Measurements from ENCODE around the gene POLR2E. TPM values are rescaled to one million over a fixed set of nuclear protein-coding genes. Genes with fewer than 3 reads are reported as not detected.
A peak's percentile ranks its signal among the peaks of the same experiment; 100 is the strongest.

POLR2E gene
- total RNA-seq, 2 experiments from 2014 or later: 120 to 133 TPM

GRCh38 chr19:1105008-1105872 is 10.1 kb upstream of the POLR2E start:
- Mint-ChIP-seq H3K4me3 (peak overlapping the region; percentile 72), H3K9me3 (no peaks in the 10 kb centered on the region), H3K4me1 (peaks cover 33% of the 10 kb centered on the region), H3K27me3 (no peaks in the 10 kb centered on the region), H3K36me3 (ENCODE audit: low read depth) (peaks cover 2% of the 10 kb centered on the region), H3K27ac (peak overlapping the region; percentile 62)
- CTCF ChIA-PET: interaction anchor here (0.8 to 1.2 kb wide), 3 partner anchors 7 to 31 kb away, joined by 3 read pairs; no protein-coding TSS in a partner anchor
- DNase-seq: no peak
- POLR2A ChIA-PET: no interaction called here

DNA sequence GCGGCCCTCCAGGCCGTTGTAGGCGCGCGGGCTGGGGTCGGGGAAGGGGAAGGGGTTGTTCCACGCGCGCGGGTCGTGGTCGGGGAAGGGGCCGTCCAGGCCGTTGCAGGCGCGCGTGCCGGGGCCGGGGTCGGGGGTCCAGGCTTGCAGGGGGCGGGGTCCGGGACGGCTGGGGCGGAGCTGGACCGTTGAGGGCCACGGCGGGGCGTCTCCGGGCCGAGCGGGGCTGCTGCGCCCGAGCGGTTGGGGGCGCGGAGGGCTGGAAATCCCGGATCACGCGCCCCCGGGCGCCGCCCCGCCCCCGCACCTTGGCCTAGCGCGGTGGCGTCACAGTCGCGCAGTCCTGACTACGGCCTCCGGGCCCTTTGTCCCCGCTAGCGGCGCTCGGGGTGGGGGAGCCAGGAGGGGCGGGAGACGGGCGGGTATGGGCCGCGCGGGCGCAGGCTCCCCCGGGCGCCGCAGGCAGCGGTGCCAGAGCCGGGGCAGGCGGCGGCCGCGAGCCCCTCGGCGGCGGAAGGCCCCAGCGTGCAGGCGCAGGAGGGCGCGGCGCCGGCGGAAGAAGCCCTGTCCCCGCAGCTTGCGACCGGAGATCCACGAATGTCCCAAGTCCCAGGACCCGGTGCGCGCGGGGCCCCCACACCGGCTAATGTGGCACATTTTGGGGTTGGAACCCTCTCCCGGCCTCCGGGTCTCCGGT is 9.3 kb upstream of the POLR2E start:
- ChIA-PET POLR2A (no interaction called here), CTCF (interaction anchor here (0.5 to 2.3 kb wide), 4 partner anchors 9 to 463 kb away, joined by 3 to 7 read pairs (median 3); no protein-coding TSS in a partner anchor)
- Mint-ChIP-seq H3K27ac (peak overlapping the region; percentile 5), H3K4me1 (peaks cover 38% of the 10 kb centered on the region), H3K9me3 (peaks cover 4% of the 10 kb centered on the region), H3K36me3 (ENCODE audit: low read depth) (peaks cover 9% of the 10 kb centered on the region), H3K27me3 (no peaks in the 10 kb centered on the region), H3K4me3 (peak overlapping the region; percentile 72)
- peak; percentile 70 for DNase-seq

- Mint-ChIP-seq H3K36me3 (ENCODE audit: low read depth) (peaks cover 10% of the 10 kb centered on the region), H3K4me1 (peaks cover 44% of the 10 kb centered on the region)
Measured at GRCh38 chr19:1103708-1104310, 8.6 kb upstream of the POLR2E start, which contains the start of gene GPX4. GPX4 (plus strand) TSS chr19:1103994; CDS start chr19:1104044, 50 bp downstream.

DNA sequence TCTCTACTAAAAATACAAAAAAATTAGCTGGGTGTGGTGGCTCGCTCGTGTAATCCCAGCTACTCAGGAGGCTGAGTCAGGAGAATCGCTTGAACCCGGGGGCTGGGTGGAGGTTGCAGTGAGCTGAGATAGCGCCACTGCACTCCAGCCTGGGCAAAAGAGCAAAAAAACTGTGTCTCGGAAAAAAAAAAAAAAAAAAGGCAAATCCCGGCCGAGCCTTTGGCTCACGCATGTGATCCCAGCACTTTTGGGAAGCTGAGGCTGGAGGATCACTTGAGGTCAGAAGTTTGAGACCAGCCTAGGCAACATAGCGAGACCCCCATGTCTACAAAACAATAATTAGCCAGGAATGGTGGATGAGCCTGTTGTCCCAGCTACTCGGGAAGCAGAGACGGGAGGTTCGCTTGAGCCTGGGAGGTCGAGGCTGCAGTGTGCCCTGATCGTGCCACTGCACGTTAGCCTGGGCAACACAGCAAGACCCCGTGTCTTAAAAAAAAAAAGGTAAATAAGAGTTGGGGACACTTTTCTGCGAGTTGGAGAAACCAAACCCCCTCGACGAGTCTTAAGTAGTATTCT is 8.0 kb upstream of the POLR2E start:
- Mint-ChIP-seq H3K4me3 (peak overlapping the region; percentile 54), H3K4me1 (peaks cover 49% of the 10 kb centered on the region), H3K27me3 (no peaks in the 10 kb centered on the region), H3K27ac (peak overlapping the region; percentile 89), H3K36me3 (ENCODE audit: low read depth) (peaks cover 13% of the 10 kb centered on the region), H3K9me3 (peaks cover 8% of the 10 kb centered on the region)
- DNase-seq: no peak
- ChIA-PET POLR2A (interaction anchor here (0.6 kb wide), 1 partner anchor 165 kb away, joined by 4 read pairs; no protein-coding TSS in a partner anchor), CTCF (interaction anchor here (0.7 to 2.3 kb wide), 5 partner anchors 10 to 141 kb away, joined by 3 to 7 read pairs (median 3); no protein-coding TSS in a partner anchor)

More at GRCh38 chr19:1103708-1104310, 8.6 kb upstream of the POLR2E start, which contains the start of gene GPX4:
- Mint-ChIP-seq H3K27ac (peak within 1 kb of the TSS; percentile 89), H3K4me3 (peak within 1 kb of the TSS; percentile 72), H3K27me3 (no peaks in the 10 kb centered on the region), H3K9me3 (peaks cover 7% of the 10 kb centered on the region)
- DNase-seq: peak; percentile 99
- ChIA-PET POLR2A (no interaction called here), CTCF (interaction anchor here (0.5 to 2.3 kb wide), 4 partner anchors 9 to 463 kb away, joined by 3 to 7 read pairs (median 3); no protein-coding TSS in a partner anchor)

- H3K4me3 Mint-ChIP-seq: peak overlapping the region; percentile 22
- ChIA-PET CTCF (interaction anchor here (0.7 to 2.3 kb wide), 5 partner anchors 11 to 142 kb away, joined by 3 to 7 read pairs (median 3); no protein-coding TSS in a partner anchor), POLR2A (interaction anchor here (0.6 kb wide), 1 partner anchor 164 kb away, joined by 4 read pairs; no protein-coding TSS in a partner anchor)
- H3K36me3 Mint-ChIP-seq (ENCODE audit: low read depth): peaks cover 13% of the 10 kb centered on the region
- peaks cover 8% of the 10 kb centered on the region for H3K9me3 Mint-ChIP-seq
- peaks cover 54% of the 10 kb centered on the region for H3K4me1 Mint-ChIP-seq
- no peaks in the 10 kb centered on the region for H3K27me3 Mint-ChIP-seq
- peak overlapping the region; percentile 89 for H3K27ac Mint-ChIP-seq
- DNase-seq: no peak
Measured at GRCh38 chr19:1102407-1103131, 7.4 kb upstream of the POLR2E start.

DNA sequence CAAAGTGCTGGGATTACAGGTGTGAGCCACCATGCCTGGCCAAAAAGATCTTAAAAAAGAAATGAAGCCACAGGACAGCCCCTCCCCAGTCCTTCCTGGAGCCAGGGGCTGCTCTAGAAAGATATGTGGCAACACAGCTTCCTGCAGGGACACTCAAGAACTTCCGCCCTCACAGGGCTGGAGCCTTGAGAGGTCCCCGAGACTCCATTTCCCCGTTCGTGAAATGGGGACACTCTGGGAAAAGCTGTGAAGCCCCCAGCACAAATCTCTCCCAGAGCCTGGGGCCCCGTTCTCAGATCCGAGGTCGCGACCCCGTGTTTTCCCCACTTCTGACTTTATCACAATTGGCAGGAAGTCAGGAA is 6.1 kb upstream of the POLR2E start:
- POLR2A ChIA-PET: no interaction called here
- Mint-ChIP-seq H3K9me3 (peaks cover 8% of the 10 kb centered on the region), H3K4me1 (peaks cover 60% of the 10 kb centered on the region), H3K36me3 (ENCODE audit: low read depth) (peaks cover 10% of the 10 kb centered on the region), H3K27me3 (no peaks in the 10 kb centered on the region), H3K4me3 (peak overlapping the region; percentile 41), H3K27ac (peak overlapping the region; percentile 85)
- CTCF ChIA-PET: interaction anchor here (1.0 to 1.9 kb wide), 3 partner anchors 12 to 98 kb away, joined by 3 to 8 read pairs (median 3); no protein-coding TSS in a partner anchor
- DNase-seq: no peak

GRCh38 chr19:1098177-1099051 is 3.2 kb upstream of the POLR2E start:
- Mint-ChIP-seq H3K4me1 (peaks cover 74% of the 10 kb centered on the region), H3K27ac (peak overlapping the region; percentile 77), H3K36me3 (ENCODE audit: low read depth) (peaks cover 15% of the 10 kb centered on the region), H3K9me3 (peaks cover 8% of the 10 kb centered on the region), H3K27me3 (no peaks in the 10 kb centered on the region), H3K4me3 (no peak overlapping the region)
- POLR2A ChIA-PET: no interaction called here
- no peak for DNase-seq
- CTCF ChIA-PET: interaction anchor here (0.6 to 2.0 kb wide), 8 partner anchors 8 to 96 kb away, joined by 3 to 9 read pairs (median 4); no protein-coding TSS in a partner anchor

- no peak for DNase-seq
- peaks cover 71% of the 10 kb centered on the region for H3K4me1 Mint-ChIP-seq
- H3K27me3 Mint-ChIP-seq: no peaks in the 10 kb centered on the region
- H3K9me3 Mint-ChIP-seq: peaks cover 8% of the 10 kb centered on the region
- CTCF ChIA-PET: interaction anchor here (0.6 to 2.0 kb wide), 8 partner anchors 8 to 97 kb away, joined by 3 to 9 read pairs (median 4); no protein-coding TSS in a partner anchor
- POLR2A ChIA-PET: no interaction called here
- no peak overlapping the region for H3K4me3 Mint-ChIP-seq
- H3K27ac Mint-ChIP-seq: peak overlapping the region; percentile 76
- peaks cover 20% of the 10 kb centered on the region for H3K36me3 Mint-ChIP-seq (ENCODE audit: low read depth)
Measured at GRCh38 chr19:1097810-1098176, 2.6 kb upstream of the POLR2E start.

DNA sequence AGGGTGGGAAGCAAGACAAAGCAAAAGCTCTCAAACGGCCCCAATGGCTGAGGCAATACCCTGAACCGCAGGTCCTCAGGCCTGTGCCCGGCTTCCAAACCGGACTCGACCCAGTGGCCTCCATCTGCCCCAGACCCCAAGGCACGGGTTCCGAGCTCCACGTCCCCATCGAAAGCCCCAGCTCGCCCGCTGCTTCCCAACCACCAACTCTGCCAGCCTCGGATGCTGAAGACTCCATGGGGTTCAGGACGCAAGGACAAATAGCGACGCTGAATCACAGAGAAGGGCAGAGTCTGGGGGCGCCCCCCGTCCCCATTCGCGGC is 559 bp downstream of the POLR2E start:
- Mint-ChIP-seq H3K9me3 (peaks cover 5% of the 10 kb centered on the region), H3K27ac (peak overlapping the region; percentile 71), H3K36me3 (ENCODE audit: low read depth) (peaks cover 15% of the 10 kb centered on the region), H3K27me3 (no peaks in the 10 kb centered on the region), H3K4me1 (peaks cover 53% of the 10 kb centered on the region), H3K4me3 (peak overlapping the region; percentile 92)
- ChIA-PET CTCF (interaction anchor here (0.7 to 2.2 kb wide), 8 partner anchors 14 to 1210 kb away, joined by 3 to 8 read pairs (median 4); partner anchors contain the start of gene CNN2), POLR2A (no interaction called here)
- DNase-seq: no peak

- peak overlapping the region; percentile 92 for H3K4me3 Mint-ChIP-seq
- no peak for DNase-seq
- POLR2A ChIA-PET: no interaction called here
- peak overlapping the region; percentile 71 for H3K27ac Mint-ChIP-seq
- H3K36me3 Mint-ChIP-seq (ENCODE audit: low read depth): peaks cover 12% of the 10 kb centered on the region
- H3K27me3 Mint-ChIP-seq: no peaks in the 10 kb centered on the region
- H3K9me3 Mint-ChIP-seq: peaks cover 3% of the 10 kb centered on the region
- CTCF ChIA-PET: interaction anchor here (0.8 to 2.2 kb wide), 9 partner anchors 18 to 1211 kb away, joined by 3 to 8 read pairs (median 3); partner anchors contain the start of gene CNN2
- peaks cover 48% of the 10 kb centered on the region for H3K4me1 Mint-ChIP-seq
Measured at GRCh38 chr19:1093811-1094553, 1.2 kb downstream of the POLR2E start.
